ENCODE results near the gene ACSS1.

Gene ACSS1

DNA sequence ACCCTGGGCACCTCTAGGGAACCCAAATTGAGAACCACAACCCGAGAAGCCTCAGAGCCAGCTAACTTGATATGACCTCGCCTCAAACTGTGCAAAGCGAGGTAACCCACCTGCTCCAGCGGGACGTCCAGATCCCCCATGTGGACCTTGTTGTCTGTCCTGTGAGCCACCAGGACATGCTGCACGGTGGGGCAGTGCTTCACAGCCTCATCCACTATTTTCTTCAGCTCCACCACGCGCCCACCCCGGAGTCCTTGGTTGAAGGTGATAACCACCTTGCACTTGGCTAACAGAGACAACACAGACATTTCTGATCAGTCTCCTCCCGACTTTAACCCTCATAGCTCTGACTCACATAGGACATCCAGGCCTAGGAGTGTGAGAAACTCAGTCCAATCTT lies 34.6 kb downstream of the ACSS1 start:
- no peak for TF ChIP-seq CTCF (IDR thresholded peaks at IDR 0.05; ENCODE audit: poor library complexity, severe bottlenecking)
- no peaks in the 10 kb centered on the region for H3K27me3 ChIP-seq (ENCODE audit: insufficient read depth, poor library complexity, severe bottlenecking)
- H3K27ac ChIP-seq (ENCODE audit: poor library complexity, severe bottlenecking): no peak overlapping the region
- ATAC-seq (ENCODE audit: low read depth) (no peak), DNase-seq (ENCODE audit: low spot score) (peak; percentile 35)
- peaks cover 7% of the 10 kb centered on the region for H3K4me1 ChIP-seq (ENCODE audit: insufficient read depth, poor library complexity, severe bottlenecking)
- H3K36me3 ChIP-seq (ENCODE audit: low read depth): no peaks in the 10 kb centered on the region
- no peaks in the 10 kb centered on the region for H3K9me3 ChIP-seq (ENCODE audit: severe bottlenecking)
- H3K4me3 ChIP-seq (ENCODE audit: severe bottlenecking): no peak overlapping the region

GRCh38 chr20:25022680-25023079 lies 35.3 kb downstream of the ACSS1 start:
- peak; percentile 98 for ATAC-seq (ENCODE audit: low read depth)
- no peaks in the 10 kb centered on the region for H3K9me3 ChIP-seq (ENCODE audit: severe bottlenecking)
- H3K36me3 ChIP-seq (ENCODE audit: low read depth): no peaks in the 10 kb centered on the region
- no peaks in the 10 kb centered on the region for H3K27me3 ChIP-seq (ENCODE audit: insufficient read depth, poor library complexity, severe bottlenecking)
- H3K27ac ChIP-seq (ENCODE audit: poor library complexity, severe bottlenecking): no peak overlapping the region
- H3K4me3 ChIP-seq (ENCODE audit: severe bottlenecking): no peak overlapping the region
- TF ChIP-seq CTCF (IDR thresholded peaks at IDR 0.05; ENCODE audit: poor library complexity, severe bottlenecking): no peak
- peak; percentile 84 for DNase-seq (ENCODE audit: low spot score)
- peaks cover 9% of the 10 kb centered on the region for H3K4me1 ChIP-seq (ENCODE audit: insufficient read depth, poor library complexity, severe bottlenecking)

- no peaks in the 10 kb centered on the region for H3K9me3 ChIP-seq (ENCODE audit: severe bottlenecking)
- H3K36me3 ChIP-seq (ENCODE audit: low read depth): no peaks in the 10 kb centered on the region
- DNase-seq (ENCODE audit: low spot score) (peak; percentile 21), ATAC-seq (ENCODE audit: low read depth) (no peak)
- H3K27ac ChIP-seq (ENCODE audit: poor library complexity, severe bottlenecking): no peak overlapping the region
- peaks cover 14% of the 10 kb centered on the region for H3K4me1 ChIP-seq (ENCODE audit: insufficient read depth, poor library complexity, severe bottlenecking)
- no peaks in the 10 kb centered on the region for H3K27me3 ChIP-seq (ENCODE audit: insufficient read depth, poor library complexity, severe bottlenecking)
- TF ChIP-seq CTCF (IDR thresholded peaks at IDR 0.05; ENCODE audit: poor library complexity, severe bottlenecking): no peak
- no peak overlapping the region for H3K4me3 ChIP-seq (ENCODE audit: severe bottlenecking)
Observed at GRCh38 chr20:25021336-25021735, 36.6 kb downstream of the ACSS1 start.

GRCh38 chr20:25020901-25021301 lies 37.0 kb downstream of the ACSS1 start:
- TF ChIP-seq CTCF (IDR thresholded peaks at IDR 0.05; ENCODE audit: poor library complexity, severe bottlenecking): no peak
- H3K27ac ChIP-seq (ENCODE audit: poor library complexity, severe bottlenecking): no peak overlapping the region

GRCh38 chr20:25020345-25020744 lies 37.6 kb downstream of the ACSS1 start:
- no peak for TF ChIP-seq CTCF (IDR thresholded peaks at IDR 0.05; ENCODE audit: poor library complexity, severe bottlenecking)

More at GRCh38 chr20:25020901-25021301, 37.0 kb downstream of the ACSS1 start:
- peak; percentile 47 for DNase-seq (ENCODE audit: low spot score)
- Histone ChIP-seq H3K4me1 (ENCODE audit: insufficient read depth, poor library complexity, severe bottlenecking) (peaks cover 14% of the 10 kb centered on the region), H3K36me3 (ENCODE audit: low read depth) (no peaks in the 10 kb centered on the region), H3K4me3 (ENCODE audit: severe bottlenecking) (no peak overlapping the region), H3K27me3 (ENCODE audit: insufficient read depth, poor library complexity, severe bottlenecking) (no peaks in the 10 kb centered on the region), H3K9me3 (ENCODE audit: severe bottlenecking) (no peaks in the 10 kb centered on the region)
- no peak for ATAC-seq (ENCODE audit: low read depth)

More at GRCh38 chr20:25020345-25020744, 37.6 kb downstream of the ACSS1 start:
- Histone ChIP-seq H3K9me3 (ENCODE audit: severe bottlenecking) (no peaks in the 10 kb centered on the region), H3K4me3 (ENCODE audit: severe bottlenecking) (no peak overlapping the region), H3K36me3 (ENCODE audit: low read depth) (no peaks in the 10 kb centered on the region), H3K4me1 (ENCODE audit: insufficient read depth, poor library complexity, severe bottlenecking) (peaks cover 14% of the 10 kb centered on the region), H3K27ac (ENCODE audit: poor library complexity, severe bottlenecking) (no peak overlapping the region), H3K27me3 (ENCODE audit: insufficient read depth, poor library complexity, severe bottlenecking) (no peaks in the 10 kb centered on the region)
- DNase-seq (ENCODE audit: low spot score) (peak; percentile 6), ATAC-seq (ENCODE audit: low read depth) (no peak)
